OCI-LY1 (cell line): ENCODE data around the gene KRT20.

Experiments
- CTCF ChIP-seq: fragments of 200-600 bp; sonication (generic), shearing (Covaris generic); IDR thresholded peaks from 2 replicates; pipeline ENCODE4 v1.5.1; 2017; ENCODE audit warnings: mild to moderate bottlenecking, antibody characterized with exemption, low read length, moderate library complexity, mixed read lengths
- EZH2 ChIP-seq: fragments of 200-600 bp; sonication (generic), shearing (Covaris generic); IDR thresholded peaks from 2 replicates; pipeline ENCODE4 v1.8.0; 2017; ENCODE audit warnings: borderline replicate concordance, mixed run types, mild to moderate bottlenecking, antibody characterized with exemption, low read length, moderate library complexity, mixed read lengths

DNA sequence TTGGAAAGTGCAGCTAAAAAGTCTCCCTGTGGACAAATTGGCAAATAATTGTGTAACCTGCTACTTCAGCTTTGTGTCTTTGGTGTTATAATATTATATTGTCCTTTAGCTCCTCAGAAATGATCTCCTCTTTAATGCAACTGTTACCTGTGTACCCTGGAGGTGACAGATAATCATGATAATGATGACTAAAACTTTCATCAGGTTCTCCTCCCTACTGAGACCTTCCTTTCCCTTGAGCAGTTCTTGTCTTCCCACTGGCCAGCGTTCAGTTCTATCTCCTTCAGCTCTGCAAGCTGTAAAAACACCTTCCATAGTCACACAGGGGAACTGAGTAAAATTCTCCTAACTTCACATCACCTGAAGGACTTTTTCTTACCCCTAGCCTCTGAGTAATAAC is 32.7 kb downstream of the KRT20 start:
- TF ChIP-seq CTCF (no peak), EZH2 (no peak)
